ENCODE data around the gene JCHAIN. TPM values are rescaled to one million over a fixed set of nuclear protein-coding genes. Genes with fewer than 3 reads are reported as not detected.

JCHAIN gene
- 1,000 to 10,000 TPM in 1 of 4 donors, 100 to 1,000 TPM in 1, 10 to 100 TPM in 1, under 1 TPM in 1; 0.90 to 2,753 (median 108) TPM for polyA plus RNA-seq
- long read RNA-seq, donor 1, partial matches to known transcripts: 0 of 1 reads
- long read RNA-seq, donor 1, other reads (novel, unspliced or antisense): 0 of 1 reads
- long read RNA-seq, donor 2, partial matches to known transcripts: 0 of 1 reads
- long read RNA-seq, donor 2, other reads (novel, unspliced or antisense): 0 of 1 reads
- long read RNA-seq, donor 3, partial matches to known transcripts: 0 of 3 reads
- long read RNA-seq, donor 3, other reads (novel, unspliced or antisense): 0 of 3 reads
- long read RNA-seq, donor 4: 0 reads
- long read RNA-seq, donor 5: 0 reads
- long read RNA-seq, donor 6: 0 reads
- long read RNA-seq, donor 7: 0 reads
- long read RNA-seq, donor 8: 0 reads
- long read RNA-seq, donor 9: 0 reads
- long read RNA-seq, donor 10, partial matches to known transcripts: 0 of 2 reads
- long read RNA-seq, donor 10, other reads (novel, unspliced or antisense): 0 of 2 reads

DNA sequence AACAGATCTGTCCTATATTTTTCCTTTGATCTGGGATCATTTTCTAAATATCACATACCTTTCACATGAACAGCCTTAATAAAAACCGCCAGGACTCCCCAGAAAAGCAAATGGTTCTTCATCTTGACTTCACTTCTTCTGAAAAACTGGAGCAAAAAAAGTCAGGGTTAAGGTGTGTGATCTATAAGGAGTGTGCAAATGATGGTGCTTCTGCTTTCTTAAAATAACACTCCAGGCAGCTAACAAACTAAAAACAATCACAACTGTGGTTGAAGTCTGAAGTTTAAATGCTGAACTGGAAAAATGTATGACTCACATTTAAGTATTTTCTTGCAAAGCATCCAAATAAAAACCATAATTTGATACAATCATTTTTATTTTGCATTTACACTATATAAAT lies at the start of gene JCHAIN:
Gene JCHAIN, minus strand, starts transcription at position 140 of the 400 bp plus-strand sequence. Its CDS starts 18 bp downstream, at position 122.
- H3K4me3 ChIP-seq (ENCODE audit: low read depth in 1 of 3, low read length in 3 of 3): no peak within 1 kb of the TSS
- no peak for FAIRE-seq
- H3K4me1 ChIP-seq (ENCODE audit: control insufficient read depth in 3 of 3, insufficient read depth in 2 of 3, low read depth in 1 of 3, low read length in 2 of 3): no peaks in the 10 kb centered on the region
- 56 to 73% (median 61%) methylated on average over 1 of the region's 1 CpG for WGBS, 3 donors
- H3K27ac ChIP-seq (ENCODE audit: low read depth in 1 of 3, low read length in 2 of 3): peak within 1 kb of the TSS in 1 of 3 donors; percentile 38
- H3K36me3 ChIP-seq (ENCODE audit: control insufficient read depth in 3 of 3, insufficient read depth in 2 of 3, low read depth in 1 of 3, low read length in 3 of 3): no peaks in the 10 kb centered on the region
- H3K27me3 ChIP-seq (ENCODE audit: control insufficient read depth in 3 of 3, insufficient read depth in 3 of 3, low read length in 3 of 3): no peaks in the 10 kb centered on the region
- no peaks in the 10 kb centered on the region for H3K9me3 ChIP-seq (ENCODE audit: control insufficient read depth in 2 of 2, insufficient read depth in 1 of 2, low read depth in 1 of 2, low read length in 1 of 2)
- no peak for DNase-seq

DNA sequence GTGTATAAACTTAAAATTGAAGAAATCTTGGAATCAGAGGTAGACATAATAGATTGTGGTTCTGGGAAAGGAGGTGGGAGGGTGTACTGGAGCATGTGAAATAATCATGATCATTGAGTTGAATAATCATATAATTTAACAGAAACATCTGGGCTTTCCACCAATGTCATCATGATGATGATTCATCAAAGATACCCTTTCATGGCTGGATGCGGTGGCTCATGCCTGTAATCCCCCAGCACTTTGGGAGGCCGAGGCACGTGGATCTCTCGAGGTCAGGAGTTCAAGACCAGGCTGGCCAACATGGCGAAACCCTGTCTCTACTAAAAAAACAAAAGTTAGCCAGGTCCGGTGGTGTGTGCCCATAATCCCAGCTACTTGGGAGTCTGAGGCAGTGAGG lies 48.8 kb upstream of the JCHAIN start:
- H3K9me3 ChIP-seq (ENCODE audit: control insufficient read depth in 2 of 2, insufficient read depth in 1 of 2, low read depth in 1 of 2, low read length in 1 of 2): no peaks in the 10 kb centered on the region
- H3K27me3 ChIP-seq (ENCODE audit: control insufficient read depth in 3 of 3, insufficient read depth in 3 of 3, low read length in 3 of 3): no peaks in the 10 kb centered on the region
- H3K27ac ChIP-seq (ENCODE audit: low read depth in 1 of 3, low read length in 2 of 3): peak overlapping the region in 1 of 3 donors; percentile 2
- H3K4me1 ChIP-seq (ENCODE audit: control insufficient read depth in 3 of 3, insufficient read depth in 2 of 3, low read depth in 1 of 3, low read length in 2 of 3): peaks cover 0 to 13% (median 5%) of the 10 kb centered on the region in 3 donors
- WGBS, 3 donors: 82 to 83% (median 83%) methylated on average over 6 of the region's 6 CpGs
- DNase-seq (no peak), FAIRE-seq (no peak)
- H3K4me3 ChIP-seq (ENCODE audit: low read depth in 1 of 3, low read length in 3 of 3): no peak overlapping the region
- H3K36me3 ChIP-seq (ENCODE audit: control insufficient read depth in 3 of 3, insufficient read depth in 2 of 3, low read depth in 1 of 3, low read length in 3 of 3): peaks cover 0 to 2% (median 0%) of the 10 kb centered on the region in 3 donors

DNA sequence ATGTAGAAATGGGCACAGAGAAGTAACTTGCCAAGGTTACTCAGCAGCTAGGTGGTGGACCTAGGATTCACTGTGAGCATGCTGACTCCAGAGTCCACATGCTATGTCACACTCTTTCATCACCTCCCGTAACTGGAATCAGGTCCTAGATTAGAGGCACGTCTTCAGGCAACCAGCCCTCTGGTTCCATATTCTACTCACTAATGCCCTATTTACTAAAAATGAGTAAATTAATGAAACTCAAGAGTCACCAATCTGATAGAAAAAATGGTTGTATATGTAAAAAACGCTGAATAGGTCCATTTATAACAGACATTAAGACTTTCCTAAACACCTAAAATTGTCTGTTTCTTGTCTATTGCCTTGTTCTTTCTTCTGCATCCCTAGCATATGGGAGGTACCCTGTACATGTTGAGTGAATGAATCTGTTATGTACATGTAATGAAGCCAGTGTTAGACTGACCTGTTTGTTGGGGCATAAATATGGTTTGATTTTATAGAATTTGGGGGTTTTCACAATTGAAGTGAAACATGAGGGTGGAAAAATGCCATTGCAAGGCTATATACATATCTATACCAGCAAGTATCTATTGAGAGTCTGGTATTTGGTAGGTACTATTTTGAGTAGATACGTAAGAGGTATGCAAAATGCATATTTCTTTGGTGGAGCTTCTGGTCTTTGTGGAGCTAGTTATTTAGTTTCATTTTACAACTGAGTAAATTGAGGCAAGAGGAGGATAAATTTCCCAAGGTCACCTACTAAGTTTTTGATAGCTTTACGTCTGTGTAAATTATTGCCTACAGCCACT lies 48.0 kb upstream of the JCHAIN start:
- WGBS, 3 donors: 52 to 74% (median 57%) methylated on average over 5 of the region's 5 CpGs
- no peak overlapping the region for H3K27ac ChIP-seq (ENCODE audit: low read depth in 1 of 3, low read length in 2 of 3)
- peaks cover 0 to 2% (median 0%) of the 10 kb centered on the region in 3 donors for H3K36me3 ChIP-seq (ENCODE audit: control insufficient read depth in 3 of 3, insufficient read depth in 2 of 3, low read depth in 1 of 3, low read length in 3 of 3)
- H3K9me3 ChIP-seq (ENCODE audit: control insufficient read depth in 2 of 2, insufficient read depth in 1 of 2, low read depth in 1 of 2, low read length in 1 of 2): no peaks in the 10 kb centered on the region
- FAIRE-seq (no peak), DNase-seq (peak; percentile 80 to 81)
- peaks cover 0 to 13% (median 5%) of the 10 kb centered on the region in 3 donors for H3K4me1 ChIP-seq (ENCODE audit: control insufficient read depth in 3 of 3, insufficient read depth in 2 of 3, low read depth in 1 of 3, low read length in 2 of 3)
- H3K4me3 ChIP-seq (ENCODE audit: low read depth in 1 of 3, low read length in 3 of 3): no peak overlapping the region
- no peaks in the 10 kb centered on the region for H3K27me3 ChIP-seq (ENCODE audit: control insufficient read depth in 3 of 3, insufficient read depth in 3 of 3, low read length in 3 of 3)

DNA sequence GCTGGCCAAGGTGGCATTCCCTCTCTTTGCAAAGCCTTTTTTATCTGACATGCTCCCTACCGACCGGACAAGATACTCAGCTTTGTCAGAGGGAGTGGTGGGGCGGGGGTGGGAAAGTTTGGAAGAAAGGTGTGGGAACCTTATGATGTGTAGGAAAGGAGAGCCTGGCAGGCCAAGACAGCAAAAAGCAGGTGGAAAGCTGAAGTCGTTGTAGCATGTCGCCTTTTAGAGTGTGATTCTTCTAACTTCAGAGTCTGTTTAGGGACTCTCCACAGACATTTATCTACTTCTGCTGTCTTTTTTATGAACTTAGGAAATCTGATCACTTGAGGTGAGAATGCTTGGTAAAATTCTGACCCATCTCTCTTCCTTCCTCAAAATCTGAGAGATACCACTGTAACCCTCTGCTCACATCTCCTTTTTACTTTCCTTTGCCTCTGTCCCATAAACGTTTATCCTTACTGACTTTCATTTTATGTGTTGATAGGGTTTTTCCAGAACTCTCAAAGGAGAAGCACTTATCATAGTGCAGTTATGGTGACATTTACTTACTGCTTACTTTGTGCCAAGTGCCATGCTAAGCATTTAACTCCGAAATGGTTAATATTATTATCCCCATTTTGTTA lies 47.3 kb upstream of the JCHAIN start:
- no peaks in the 10 kb centered on the region for H3K27me3 ChIP-seq (ENCODE audit: control insufficient read depth in 3 of 3, insufficient read depth in 3 of 3, low read length in 3 of 3)
- FAIRE-seq (no peak), DNase-seq (no peak)
- H3K9me3 ChIP-seq (ENCODE audit: control insufficient read depth in 2 of 2, insufficient read depth in 1 of 2, low read depth in 1 of 2, low read length in 1 of 2): no peaks in the 10 kb centered on the region
- no peak overlapping the region for H3K4me3 ChIP-seq (ENCODE audit: low read depth in 1 of 3, low read length in 3 of 3)
- H3K4me1 ChIP-seq (ENCODE audit: control insufficient read depth in 3 of 3, insufficient read depth in 2 of 3, low read depth in 1 of 3, low read length in 2 of 3): peaks cover 0 to 13% (median 5%) of the 10 kb centered on the region in 3 donors
- H3K36me3 ChIP-seq (ENCODE audit: control insufficient read depth in 3 of 3, insufficient read depth in 2 of 3, low read depth in 1 of 3, low read length in 3 of 3): peaks cover 0 to 2% (median 0%) of the 10 kb centered on the region in 3 donors
- WGBS, 3 donors: 55 to 59% (median 59%) methylated on average over 7 of the region's 7 CpGs
- H3K27ac ChIP-seq (ENCODE audit: low read depth in 1 of 3, low read length in 2 of 3): peak overlapping the region in 2 of 3 donors; percentile 10 to 27

DNA sequence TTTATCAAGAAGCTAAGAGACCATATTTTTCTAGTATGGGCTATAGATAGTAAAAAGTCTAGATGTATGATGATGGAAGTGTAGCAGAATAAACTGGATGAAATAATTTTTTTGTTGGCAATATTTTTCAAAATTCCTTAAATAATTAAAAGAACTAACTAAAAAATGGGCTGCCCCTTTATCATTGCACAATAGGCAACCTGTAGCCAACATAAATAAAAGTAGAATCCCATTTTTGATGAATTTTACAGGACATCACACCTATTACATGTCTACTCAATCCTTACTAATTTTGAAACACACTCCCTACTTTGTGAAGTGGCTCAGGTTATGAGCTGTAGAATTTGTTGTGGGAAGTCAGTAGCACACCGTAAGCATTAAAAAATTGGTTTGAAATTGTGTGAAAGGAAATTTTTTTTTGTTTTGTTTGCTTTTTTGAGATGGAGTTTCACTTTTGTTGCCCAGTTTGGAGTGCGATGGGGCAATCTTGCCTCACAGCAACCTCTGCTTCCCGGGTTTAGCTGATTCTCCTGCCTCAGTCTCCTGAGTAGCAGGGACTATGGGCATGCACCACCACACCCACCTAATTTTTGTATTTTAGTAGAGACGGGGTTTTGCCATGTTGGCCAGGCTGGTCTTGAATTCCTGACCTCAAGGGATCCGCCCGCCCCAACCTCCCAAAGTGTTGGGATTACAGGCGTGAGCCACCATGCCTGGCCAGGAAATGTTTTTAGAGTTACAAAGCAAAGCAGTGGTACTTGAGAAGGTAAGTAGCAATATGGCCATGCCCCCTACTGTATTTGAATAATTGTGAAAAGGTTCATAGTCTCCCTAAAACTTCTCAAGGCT lies 46.5 kb upstream of the JCHAIN start:
- peaks cover 0 to 13% (median 5%) of the 10 kb centered on the region in 3 donors for H3K4me1 ChIP-seq (ENCODE audit: control insufficient read depth in 3 of 3, insufficient read depth in 2 of 3, low read depth in 1 of 3, low read length in 2 of 3)
- no peak overlapping the region for H3K4me3 ChIP-seq (ENCODE audit: low read depth in 1 of 3, low read length in 3 of 3)
- WGBS, 3 donors: 89 to 95% (median 92%) methylated on average over 7 of the region's 7 CpGs
- DNase-seq (no peak), FAIRE-seq (no peak)
- peaks cover 0 to 2% (median 0%) of the 10 kb centered on the region in 3 donors for H3K36me3 ChIP-seq (ENCODE audit: control insufficient read depth in 3 of 3, insufficient read depth in 2 of 3, low read depth in 1 of 3, low read length in 3 of 3)
- H3K27me3 ChIP-seq (ENCODE audit: control insufficient read depth in 3 of 3, insufficient read depth in 3 of 3, low read length in 3 of 3): no peaks in the 10 kb centered on the region
- H3K9me3 ChIP-seq (ENCODE audit: control insufficient read depth in 2 of 2, insufficient read depth in 1 of 2, low read depth in 1 of 2, low read length in 1 of 2): no peaks in the 10 kb centered on the region
- peak overlapping the region in 1 of 3 donors; percentile 27 for H3K27ac ChIP-seq (ENCODE audit: low read depth in 1 of 3, low read length in 2 of 3)

DNA sequence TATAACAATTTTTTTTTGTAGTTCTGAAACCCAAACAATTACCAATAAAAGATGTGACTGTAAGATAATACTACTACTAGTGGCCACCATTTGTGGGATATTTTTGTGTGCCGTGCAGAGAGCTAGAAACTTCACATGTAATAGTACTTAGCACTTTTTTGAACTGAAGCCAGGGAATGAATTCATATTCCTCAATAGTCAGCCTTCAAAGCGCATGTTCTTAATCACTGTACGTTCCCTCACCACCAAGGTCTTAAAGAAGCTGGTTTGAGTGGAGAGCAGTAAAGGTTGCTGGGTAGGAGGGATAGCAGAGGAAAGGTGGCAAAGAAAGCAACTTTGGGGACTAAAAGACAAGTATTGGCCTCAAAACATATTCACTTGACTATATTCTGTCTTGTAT lies 45.8 kb upstream of the JCHAIN start:
- DNase-seq: no peak
- Histone ChIP-seq H3K27ac (ENCODE audit: low read depth in 1 of 3, low read length in 2 of 3) (no peak overlapping the region), H3K4me3 (ENCODE audit: low read depth in 1 of 3, low read length in 3 of 3) (no peak overlapping the region), H3K27me3 (ENCODE audit: control insufficient read depth in 3 of 3, insufficient read depth in 3 of 3, low read length in 3 of 3) (no peaks in the 10 kb centered on the region), H3K9me3 (ENCODE audit: control insufficient read depth in 2 of 2, insufficient read depth in 1 of 2, low read depth in 1 of 2, low read length in 1 of 2) (no peaks in the 10 kb centered on the region), H3K4me1 (ENCODE audit: control insufficient read depth in 3 of 3, insufficient read depth in 2 of 3, low read depth in 1 of 3, low read length in 2 of 3) (peaks cover 0 to 13% (median 5%) of the 10 kb centered on the region in 3 donors), H3K36me3 (ENCODE audit: control insufficient read depth in 3 of 3, insufficient read depth in 2 of 3, low read depth in 1 of 3, low read length in 3 of 3) (peaks cover 0 to 2% (median 0%) of the 10 kb centered on the region in 3 donors)
- WGBS, 3 donors: 80 to 92% (median 82%) methylated on average over 3 of the region's 3 CpGs
- FAIRE-seq: no peak

DNA sequence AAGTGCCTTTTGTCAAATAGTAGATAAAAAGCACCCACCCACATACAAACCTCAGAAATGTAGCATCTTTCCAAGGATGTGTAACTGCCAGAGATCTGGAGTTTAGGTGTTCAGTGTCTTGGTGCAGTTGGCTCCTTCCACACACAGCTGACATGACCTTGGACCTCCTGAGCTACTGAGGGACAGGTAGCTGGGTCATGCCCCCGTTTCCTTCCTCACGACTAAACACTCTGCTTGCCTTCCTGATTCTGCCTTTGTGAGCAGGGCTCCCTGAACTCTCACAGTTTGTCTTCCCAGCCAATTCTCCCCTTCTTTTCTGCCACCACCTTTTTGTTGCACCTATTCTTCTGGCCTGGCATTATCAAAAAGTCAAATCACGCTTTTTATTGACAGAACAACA lies 45.3 kb upstream of the JCHAIN start:
- peaks cover 0 to 2% (median 0%) of the 10 kb centered on the region in 3 donors for H3K36me3 ChIP-seq (ENCODE audit: control insufficient read depth in 3 of 3, insufficient read depth in 2 of 3, low read depth in 1 of 3, low read length in 3 of 3)
- H3K4me1 ChIP-seq (ENCODE audit: control insufficient read depth in 3 of 3, insufficient read depth in 2 of 3, low read depth in 1 of 3, low read length in 2 of 3): peaks cover under 1 to 18% (median 6%) of the 10 kb centered on the region in 3 donors
- no peaks in the 10 kb centered on the region for H3K9me3 ChIP-seq (ENCODE audit: control insufficient read depth in 2 of 2, insufficient read depth in 1 of 2, low read depth in 1 of 2, low read length in 1 of 2)
- WGBS, 3 donors: 68 to 74% (median 72%) methylated on average over 3 of the region's 3 CpGs
- no peaks in the 10 kb centered on the region for H3K27me3 ChIP-seq (ENCODE audit: control insufficient read depth in 3 of 3, insufficient read depth in 3 of 3, low read length in 3 of 3)
- no peak overlapping the region for H3K27ac ChIP-seq (ENCODE audit: low read depth in 1 of 3, low read length in 2 of 3)
- H3K4me3 ChIP-seq (ENCODE audit: low read depth in 1 of 3, low read length in 3 of 3): no peak overlapping the region
- DNase-seq: no peak
- FAIRE-seq: no peak

Data from small intestine (tissue), 16 donors.